ENCODE measurements around the gene ADAMTSL5.

ADAMTSL5 gene

GRCh38 chr19:1497578-1498235 lies 15.1 kb downstream of the ADAMTSL5 start:
- TF ChIP-seq CTCF (IDR thresholded peaks at IDR 0.05; ENCODE audit: low read depth, low read length, missing control alignments), result no peak
- DNase-seq (ENCODE audit: low read depth), result no peak
- no peak overlapping the region for H3K4me3 ChIP-seq (ENCODE audit: low read depth, low read length)

GRCh38 chr19:1496714-1497577 lies 15.9 kb downstream of the ADAMTSL5 start:
- no peak for TF ChIP-seq CTCF (IDR thresholded peaks at IDR 0.05; ENCODE audit: low read depth, low read length, missing control alignments)
- no peak overlapping the region for H3K4me3 ChIP-seq (ENCODE audit: low read depth, low read length)
- no peak for DNase-seq (ENCODE audit: low read depth)

GRCh38 chr19:1495799-1496713 lies 16.8 kb downstream of the ADAMTSL5 start:
- DNase-seq (ENCODE audit: low read depth), result no peak
- H3K4me3 ChIP-seq (ENCODE audit: low read depth, low read length), result no peak overlapping the region
- TF ChIP-seq CTCF (IDR thresholded peaks at IDR 0.05; ENCODE audit: low read depth, low read length, missing control alignments), result no peak

GRCh38 chr19:1495051-1495798 lies 17.6 kb downstream of the ADAMTSL5 start:
- TF ChIP-seq CTCF (IDR thresholded peaks at IDR 0.05; ENCODE audit: low read depth, low read length, missing control alignments), result no peak
- DNase-seq (ENCODE audit: low read depth), result no peak
- H3K4me3 ChIP-seq (ENCODE audit: low read depth, low read length), result no peak overlapping the region

GRCh38 chr19:1494115-1494815 lies 18.6 kb downstream of the ADAMTSL5 start:
- H3K4me3 ChIP-seq (ENCODE audit: low read depth, low read length), result no peak overlapping the region
- DNase-seq (ENCODE audit: low read depth), result no peak
- no peak for TF ChIP-seq CTCF (IDR thresholded peaks at IDR 0.05; ENCODE audit: low read depth, low read length, missing control alignments)

Measured in GM12864 (cell line).